ENCODE results near the gene MRPL20. TPM values are rescaled to one million over a fixed set of nuclear protein-coding genes. Genes with fewer than 3 reads are reported as not detected.

MRPL20 gene
- total and polyA plus RNA-seq, 12 donors: 98.9 to 276 (median 158) TPM

GRCh38 chr1:1439546-1440261, 32.6 kb upstream of the MRPL20 start:
- Histone ChIP-seq H3K27ac (no peak overlapping the region), H3K9me3 (replicated peaks in 1 of 3) (no peaks in the 10 kb centered on the region), H3K27me3 (no peaks in the 10 kb centered on the region), H3K36me3 (replicated peaks in 1 of 2) (no peaks in the 10 kb centered on the region), H3K4me3 (no peak overlapping the region), H3K4me1 (replicated peaks in 1 of 2) (peaks cover 12 to 18% of the 10 kb centered on the region in 2 donors)
- TF ChIP-seq POLR2A (IDR thresholded peaks at IDR 0.05) (no peak), CTCF (IDR thresholded peaks at IDR 0.05) (no peak)
- intact Hi-C loops (cut with DNase I): no loop called here
- WGBS, 4 donors: 82 to 94% (median 83%) methylated on average over 17 to 82 of the region's 82 CpGs
- DNase-seq: peak in 1 of 7 donors; percentile 21

- Histone ChIP-seq H3K4me1 (replicated peaks in 1 of 2) (peaks cover 12 to 27% of the 10 kb centered on the region in 2 donors), H3K4me3 (no peak overlapping the region), H3K9me3 (replicated peaks in 1 of 3) (no peaks in the 10 kb centered on the region), H3K27ac (no peak overlapping the region), H3K36me3 (replicated peaks in 1 of 2) (no peaks in the 10 kb centered on the region), H3K27me3 (no peaks in the 10 kb centered on the region)
- TF ChIP-seq POLR2A (IDR thresholded peaks at IDR 0.05) (no peak), CTCF (IDR thresholded peaks at IDR 0.05) (no peak)
- DNase-seq: no peak
- 84 to 95% (median 85%) methylated on average over 11 to 45 of the region's 45 CpGs for WGBS, 4 donors
- intact Hi-C loops (cut with DNase I): no loop called here
Observed at GRCh38 chr1:1438531-1439381, 31.7 kb upstream of the MRPL20 start.

GRCh38 chr1:1437904-1438376, 30.8 kb upstream of the MRPL20 start:
- H3K27ac ChIP-seq: no peak overlapping the region
- no peaks in the 10 kb centered on the region for H3K27me3 ChIP-seq
- no peak overlapping the region for H3K4me3 ChIP-seq
- no peak for DNase-seq
- no peaks in the 10 kb centered on the region for H3K9me3 ChIP-seq (replicated peaks in 1 of 3)
- H3K4me1 ChIP-seq (replicated peaks in 1 of 2): peaks cover 12 to 27% of the 10 kb centered on the region in 2 donors
- intact Hi-C loops (cut with DNase I): no loop called here
- 51 to 72% (median 65%) methylated on average over 6 to 11 of the region's 11 CpGs for WGBS, 4 donors
- TF ChIP-seq POLR2A (IDR thresholded peaks at IDR 0.05) (no peak), CTCF (IDR thresholded peaks at IDR 0.05) (no peak)
- H3K36me3 ChIP-seq (replicated peaks in 1 of 2): no peaks in the 10 kb centered on the region
